Activated CD8-positive, alpha-beta T cell treated with anti-CD3 and anti-CD28 coated beads for 36 hours (primary cell): ENCODE results near the gene PLCL1. TPM values are rescaled to one million over a fixed set of nuclear protein-coding genes. Genes with fewer than 3 reads are reported as not detected.

Experiments used
- ATAC-seq: fragments of 200-7000 bp; cut with Tn5 transposase; one replicate; pipeline ENCODE4 v1.10.0; 2021; ENCODE audit warnings: mild to moderate bottlenecking, moderate library complexity
- CTCF ChIA-PET: fragments of 350-600 bp; sonication (Branson Sonifier 250); formaldehyde crosslinking; loops from one replicate; lab custom pipeline; 2021; ENCODE audit warnings: antibody characterized with exemption; lab: Charles Lee
- POLR2A ChIA-PET: fragments of 350-600 bp; sonication (Branson Sonifier 250); formaldehyde crosslinking; loops from one replicate; lab custom pipeline; 2021; ENCODE audit warnings: antibody characterized with exemption; lab: Charles Lee
- DNase-seq: peaks from one replicate; pipeline ENCODE4 v3.0.0-alpha.2; 2020
- H3K27ac Mint-ChIP-seq: one replicate; pipeline ENCODE4 v1.8.0; 2021; ENCODE audit warnings: mild to moderate bottlenecking, mixed read lengths
- H3K27me3 Mint-ChIP-seq: one replicate; pipeline ENCODE4 v1.8.0; 2021; ENCODE audit warnings: mixed read lengths
- H3K36me3 Mint-ChIP-seq: one replicate; pipeline ENCODE4 v1.8.0; 2021; ENCODE audit warnings: low read depth, mixed read lengths
- H3K4me1 Mint-ChIP-seq: one replicate; pipeline ENCODE4 v1.8.0; 2021; ENCODE audit warnings: low read depth, mixed read lengths
- H3K4me3 Mint-ChIP-seq: one replicate; pipeline ENCODE4 v1.8.0; 2021; ENCODE audit warnings: mild to moderate bottlenecking, moderate library complexity, mixed read lengths
- H3K9me3 Mint-ChIP-seq: one replicate; pipeline ENCODE4 v1.8.0; 2021; ENCODE audit warnings: mixed read lengths
- intact Hi-C: fragments of 100-400 bp; cut with micrococcal nuclease; formaldehyde crosslinking; loops from one replicate; pipeline ENCODE4 v1.10.0; 2022
- total RNA-seq, 2 experiments: library from RNA; stranded (reverse); gene quantifications; one replicate each; pipeline ENCODE4 v1.2.3, GENCODE V29; 2021
- TF ChIP-seq, protein P1 (sequence below): fragments of 200-600 bp; IDR thresholded peaks from one replicate; pipeline ENCODE4 v1.8.0; 2022; ENCODE audit warnings: antibody characterized with exemption, mild to moderate bottlenecking

Gene PLCL1
- total RNA-seq, 2 experiments from 2014 or later: 0.68 to 0.69 TPM

DNA sequence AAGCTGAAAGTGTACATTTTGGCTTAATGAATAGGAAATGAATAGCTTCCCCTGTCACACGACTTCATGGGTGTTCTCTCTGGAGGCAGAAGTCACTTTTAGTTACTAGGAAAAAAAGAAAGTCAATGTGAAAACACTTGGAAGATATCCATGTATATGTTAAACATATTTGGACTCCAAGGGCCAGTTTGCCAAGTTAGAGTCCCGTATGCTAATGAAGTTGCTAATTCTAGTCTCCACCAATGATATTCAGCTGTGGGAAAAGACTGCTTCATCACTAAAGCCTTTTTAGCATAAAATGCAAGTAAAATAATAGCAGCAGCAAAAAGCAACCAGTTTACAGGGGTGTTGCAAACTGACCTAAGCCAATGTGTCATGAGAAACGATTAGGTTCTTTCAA is 108.7 kb downstream of the PLCL1 start:
- Mint-ChIP-seq H3K4me3 (no peak overlapping the region), H3K9me3 (no peaks in the 10 kb centered on the region), H3K36me3 (no peaks in the 10 kb centered on the region), H3K4me1 (peaks cover 8% of the 10 kb centered on the region), H3K27ac (no peak overlapping the region), H3K27me3 (peaks cover 5% of the 10 kb centered on the region)
- CTCF ChIA-PET: no interaction called here
- ATAC-seq (no peak), DNase-seq (no peak)
- intact Hi-C loops: no loop called here
- POLR2A ChIA-PET: no interaction called here
- TF ChIP-seq, protein P1, sequence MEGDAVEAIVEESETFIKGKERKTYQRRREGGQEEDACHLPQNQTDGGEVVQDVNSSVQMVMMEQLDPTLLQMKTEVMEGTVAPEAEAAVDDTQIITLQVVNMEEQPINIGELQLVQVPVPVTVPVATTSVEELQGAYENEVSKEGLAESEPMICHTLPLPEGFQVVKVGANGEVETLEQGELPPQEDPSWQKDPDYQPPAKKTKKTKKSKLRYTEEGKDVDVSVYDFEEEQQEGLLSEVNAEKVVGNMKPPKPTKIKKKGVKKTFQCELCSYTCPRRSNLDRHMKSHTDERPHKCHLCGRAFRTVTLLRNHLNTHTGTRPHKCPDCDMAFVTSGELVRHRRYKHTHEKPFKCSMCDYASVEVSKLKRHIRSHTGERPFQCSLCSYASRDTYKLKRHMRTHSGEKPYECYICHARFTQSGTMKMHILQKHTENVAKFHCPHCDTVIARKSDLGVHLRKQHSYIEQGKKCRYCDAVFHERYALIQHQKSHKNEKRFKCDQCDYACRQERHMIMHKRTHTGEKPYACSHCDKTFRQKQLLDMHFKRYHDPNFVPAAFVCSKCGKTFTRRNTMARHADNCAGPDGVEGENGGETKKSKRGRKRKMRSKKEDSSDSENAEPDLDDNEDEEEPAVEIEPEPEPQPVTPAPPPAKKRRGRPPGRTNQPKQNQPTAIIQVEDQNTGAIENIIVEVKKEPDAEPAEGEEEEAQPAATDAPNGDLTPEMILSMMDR: no peak

DNA sequence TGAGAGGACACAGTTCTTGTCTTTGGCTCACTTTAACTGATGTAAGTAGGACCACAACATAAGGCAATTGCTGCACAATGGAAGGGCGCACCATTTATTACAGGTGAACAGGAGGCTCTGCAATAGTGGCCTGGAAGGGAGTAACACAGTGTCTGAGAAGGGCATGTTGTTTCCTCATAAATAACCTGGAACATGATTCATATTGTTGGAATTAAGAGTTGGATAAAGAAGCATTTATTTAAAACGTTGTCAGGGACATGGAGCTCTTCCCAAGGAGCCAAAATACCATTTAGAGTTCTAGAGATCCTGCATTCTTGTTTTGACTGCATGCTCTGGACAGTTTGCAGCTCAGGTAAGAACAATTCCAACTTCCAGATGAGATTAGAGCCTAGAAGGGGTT is 110.4 kb downstream of the PLCL1 start:
- Mint-ChIP-seq H3K27ac (no peak overlapping the region), H3K27me3 (peaks cover 2% of the 10 kb centered on the region), H3K4me3 (no peak overlapping the region), H3K9me3 (no peaks in the 10 kb centered on the region), H3K36me3 (no peaks in the 10 kb centered on the region), H3K4me1 (peaks cover 8% of the 10 kb centered on the region)
- ChIA-PET POLR2A (no interaction called here), CTCF (no interaction called here)
- TF ChIP-seq, protein P1: no peak
- ATAC-seq (no peak), DNase-seq (no peak)
- intact Hi-C loops: no loop called here

DNA sequence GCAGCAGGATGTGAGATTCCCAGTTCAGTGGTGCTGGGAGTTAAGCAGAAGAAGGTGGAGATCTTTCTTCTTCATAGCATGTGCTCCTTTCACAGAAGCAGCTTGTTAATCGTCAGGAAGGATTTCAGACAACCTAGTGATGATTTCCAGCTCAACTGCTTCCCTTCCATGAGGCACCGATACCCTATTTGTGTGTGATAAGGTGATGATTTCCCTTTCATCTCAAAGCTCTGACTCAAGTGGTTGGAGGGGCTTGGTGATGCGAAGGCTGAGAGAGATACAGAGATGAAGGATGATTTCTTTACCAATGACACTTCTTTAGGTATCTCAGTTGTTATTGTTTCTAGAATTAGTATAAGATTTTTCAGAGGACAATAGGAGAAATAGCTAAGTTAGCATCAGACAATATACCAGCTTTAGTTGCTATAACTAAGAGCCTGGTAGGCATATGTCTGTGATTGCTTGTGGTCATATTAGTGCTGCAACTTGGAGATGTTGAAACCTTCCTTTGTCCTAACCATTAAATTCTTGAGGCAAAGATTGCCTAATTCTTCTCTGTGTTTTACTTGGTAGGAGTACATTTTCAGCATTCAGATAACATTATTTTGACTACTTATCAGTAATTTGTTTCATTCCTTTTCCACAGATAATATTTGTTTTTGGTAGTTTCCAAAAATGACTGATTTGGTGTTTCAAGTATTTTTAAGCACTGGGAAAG is 111.3 kb downstream of the PLCL1 start:
- intact Hi-C loops: no loop called here
- TF ChIP-seq, protein P1: no peak
- CTCF ChIA-PET: no interaction called here
- Mint-ChIP-seq H3K27me3 (no peaks in the 10 kb centered on the region), H3K4me1 (peaks cover 6% of the 10 kb centered on the region), H3K36me3 (no peaks in the 10 kb centered on the region), H3K4me3 (no peak overlapping the region), H3K9me3 (no peaks in the 10 kb centered on the region), H3K27ac (no peak overlapping the region)
- POLR2A ChIA-PET: no interaction called here
- DNase-seq (no peak), ATAC-seq (no peak)

DNA sequence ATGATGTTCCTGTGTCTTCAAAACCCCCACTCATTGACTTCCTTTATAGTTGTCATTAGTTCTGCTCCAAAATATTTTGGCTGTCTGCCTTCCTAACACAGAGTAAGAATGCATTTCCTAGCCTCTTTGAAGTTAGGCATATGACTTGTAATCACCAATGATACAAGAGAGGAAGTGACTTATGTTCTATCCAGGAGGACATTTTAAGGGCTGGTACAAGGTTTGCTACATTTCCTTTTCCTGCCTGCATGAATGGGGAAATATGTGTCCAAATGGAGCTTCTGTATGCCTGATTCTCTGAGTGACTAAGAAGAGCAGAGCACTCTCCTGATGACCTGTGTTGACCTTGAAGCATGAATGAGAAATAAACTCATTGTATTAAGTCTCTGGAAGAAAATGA is 115.1 kb downstream of the PLCL1 start:
- DNase-seq: no peak
- Mint-ChIP-seq H3K27me3 (no peaks in the 10 kb centered on the region), H3K4me1 (peaks cover 6% of the 10 kb centered on the region), H3K27ac (no peak overlapping the region), H3K4me3 (no peak overlapping the region), H3K36me3 (no peaks in the 10 kb centered on the region), H3K9me3 (no peaks in the 10 kb centered on the region)
- POLR2A ChIA-PET: no interaction called here
- ATAC-seq: peak; percentile 42
- CTCF ChIA-PET: interaction anchor here (1.3 kb wide), 1 partner anchor 12 kb away, joined by 3 read pairs; no protein-coding TSS in a partner anchor
- TF ChIP-seq, protein P1: no peak
- intact Hi-C loops: no loop called here

DNA sequence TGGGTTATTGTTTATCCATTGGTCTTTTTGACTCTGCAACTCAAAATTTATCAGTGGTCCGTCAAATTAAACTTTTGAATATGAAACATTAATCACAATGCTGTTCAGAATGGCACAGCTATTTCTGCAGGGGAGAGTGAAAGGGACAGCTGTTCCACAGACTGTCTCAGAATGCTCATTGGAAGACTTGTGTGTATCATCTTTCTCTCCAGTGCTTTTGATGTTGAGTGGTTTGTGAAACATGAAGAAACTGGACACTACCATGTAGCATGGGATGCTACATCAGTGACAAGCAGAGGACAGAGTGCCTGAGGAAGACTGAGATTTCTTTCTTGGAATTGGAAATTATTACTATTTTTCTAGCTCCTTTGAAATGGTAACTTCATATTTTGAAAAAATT is 115.7 kb downstream of the PLCL1 start:
- ATAC-seq (no peak), DNase-seq (no peak)
- Mint-ChIP-seq H3K36me3 (no peaks in the 10 kb centered on the region), H3K4me3 (no peak overlapping the region), H3K9me3 (no peaks in the 10 kb centered on the region), H3K4me1 (peaks cover 5% of the 10 kb centered on the region), H3K27me3 (no peaks in the 10 kb centered on the region), H3K27ac (no peak overlapping the region)
- POLR2A ChIA-PET: no interaction called here
- TF ChIP-seq, protein P1: no peak
- CTCF ChIA-PET: no interaction called here
- intact Hi-C loops: no loop called here
